HG03520 (cell line): ENCODE data around the gene CBLN3.

Experiments
- ATAC-seq: cut with Tn5 transposase; IDR thresholded peaks from one replicate; pipeline ENCODE4 v1.9.1; 2021; ENCODE audit warnings: mild to moderate bottlenecking, moderate library complexity; ENCODE audit not compliant: unreplicated experiment

The CBLN3 gene

GRCh38 chr14:24385524-24385923 lies 43.9 kb downstream of the CBLN3 start:
- ATAC-seq, result no peak

- no peak for ATAC-seq
Measured at GRCh38 chr14:24384169-24384568, 45.3 kb downstream of the CBLN3 start.

- ATAC-seq, result no peak
Measured at GRCh38 chr14:24382064-24382371, 47.5 kb downstream of the CBLN3 start.

- no peak for ATAC-seq
Measured at GRCh38 chr14:24381363-24382063, 48.0 kb downstream of the CBLN3 start.

DNA sequence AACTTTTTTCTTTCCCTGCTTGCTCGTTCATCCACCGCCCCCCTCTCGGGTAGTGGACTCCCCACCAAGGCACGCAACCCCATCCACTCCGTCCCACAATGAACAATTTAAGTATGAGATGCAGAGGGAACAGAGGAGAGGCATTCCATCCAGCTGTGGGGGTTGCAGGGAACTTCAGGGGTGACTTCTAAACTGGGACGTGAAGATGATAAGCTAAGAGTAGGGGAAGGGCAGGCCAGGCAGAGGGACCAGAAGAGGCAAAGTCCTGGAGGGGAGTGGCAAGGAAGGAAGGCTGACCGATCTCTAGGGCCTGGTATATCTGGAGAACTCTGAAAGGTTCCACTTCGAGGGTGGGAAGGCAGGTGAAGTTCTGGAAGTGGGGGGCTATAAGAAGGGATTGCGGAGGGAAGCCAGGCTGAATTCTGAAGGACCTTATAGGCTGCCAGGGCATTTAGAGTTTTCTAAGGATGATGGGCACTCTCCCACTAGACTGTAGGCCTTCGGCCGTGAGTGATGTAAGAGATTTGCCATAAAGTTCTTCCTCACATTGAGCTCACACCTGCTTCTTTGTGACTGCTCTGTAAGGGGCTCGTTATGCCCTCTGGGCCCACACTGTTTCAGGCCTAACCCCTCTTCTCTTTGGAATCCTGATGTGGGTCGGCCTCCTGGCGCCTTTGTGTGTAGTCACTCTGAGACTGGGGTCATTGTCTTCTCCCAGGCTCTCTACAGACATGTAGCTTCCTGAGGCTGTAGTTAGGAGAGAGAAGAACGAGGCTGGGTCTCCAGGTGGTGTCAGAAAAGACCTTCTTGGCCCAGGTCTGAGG lies 49.3 kb downstream of the CBLN3 start:
- ATAC-seq, result no peak

DNA sequence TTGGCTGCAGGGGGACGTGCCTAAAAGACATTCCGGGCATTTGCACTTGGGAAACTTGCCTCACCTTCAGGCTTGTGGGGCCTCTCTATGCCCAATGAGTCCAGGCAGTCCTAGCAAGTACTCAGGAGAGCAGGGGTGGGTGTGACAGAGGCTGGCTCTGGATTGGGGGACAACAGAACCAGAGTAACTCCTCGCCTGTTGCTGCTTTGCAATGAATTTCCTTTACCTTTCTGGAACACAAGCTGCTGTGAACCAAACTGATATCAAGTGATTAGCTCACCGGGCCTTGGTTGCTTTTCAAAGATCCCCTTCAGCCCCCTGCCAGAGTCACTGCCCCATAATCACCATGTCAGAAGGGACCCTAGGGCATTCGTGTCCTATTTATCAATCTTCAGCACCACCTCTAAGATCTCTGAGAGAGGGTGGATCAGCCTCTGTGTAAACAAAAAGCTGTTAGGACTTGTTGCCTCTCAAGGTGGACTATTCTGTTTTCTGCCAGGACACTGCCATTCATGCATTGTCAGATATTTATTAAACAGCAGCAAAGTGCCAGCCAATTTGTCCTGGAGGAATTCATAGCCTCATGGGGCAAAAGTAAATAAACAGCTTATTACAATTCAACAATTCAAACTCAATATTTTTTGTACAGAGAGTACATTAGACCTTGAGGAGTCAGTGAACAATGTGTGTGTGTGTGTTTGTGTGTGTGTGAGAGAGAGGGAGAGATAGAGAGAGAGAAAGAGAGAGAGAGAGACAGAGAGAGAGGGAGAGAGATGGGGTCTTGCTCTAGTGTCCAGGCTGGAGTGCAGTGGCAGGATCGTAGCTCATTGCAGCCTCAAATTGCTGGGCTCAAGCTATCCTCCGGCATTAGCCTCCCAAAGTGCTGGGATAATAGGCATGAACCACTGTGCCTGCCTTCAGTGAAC lies 50.2 kb downstream of the CBLN3 start:
- no peak for ATAC-seq

DNA sequence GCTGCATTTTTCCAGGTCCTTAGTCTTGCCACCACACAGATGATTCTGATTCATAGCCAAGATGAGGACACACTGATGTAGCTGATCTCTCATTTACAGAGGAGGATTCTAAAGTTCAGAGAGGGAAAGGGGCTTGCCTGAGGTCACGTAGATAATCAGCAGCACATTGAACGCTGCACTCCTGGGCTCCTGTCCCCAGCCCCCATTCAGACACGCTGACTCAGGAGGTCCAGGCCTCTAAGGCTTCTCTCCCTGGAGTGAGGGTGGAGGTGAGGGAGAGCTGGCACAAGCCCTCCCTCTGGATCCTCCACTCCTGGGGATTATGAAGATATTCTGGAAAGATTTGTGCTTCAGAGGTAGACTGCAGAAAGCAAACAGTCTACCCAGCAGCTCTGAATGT lies 51.1 kb downstream of the CBLN3 start:
- ATAC-seq, result no peak

GRCh38 chr14:24377657-24378056 lies 51.8 kb downstream of the CBLN3 start:
- ATAC-seq, result no peak

GRCh38 chr14:24377126-24377525 lies 52.3 kb downstream of the CBLN3 start:
- no peak for ATAC-seq
